ENCODE measurements around the gene CDHR2.

- TF ChIP-seq CTCF (IDR thresholded peaks at IDR 0.05), result no peak
- no peak for TF ChIP-seq POLR2AphosphoS5 (IDR thresholded peaks at IDR 0.05; ENCODE audit: insufficient read depth in 1 of 2, low read depth in 1 of 2)
These were observed 25.0 kb upstream of the CDHR2 start for GRCh38 chr5:176524138-176524537.
